NCI-H2196 treated with DMSO at 0.1 percent for 48 hours (cell line): ENCODE measurements around the gene ATP8A2.
A peak's percentile ranks its signal among the peaks of the same experiment; 100 is the strongest.

Experiments used
- DNase-seq: peaks from one replicate; lab custom pipeline; 2025; ENCODE audit not compliant: unreplicated experiment; lab: John Stamatoyannopoulos, UW

Gene ATP8A2

GRCh38 chr13:25722893-25723292, 351.1 kb downstream of the ATP8A2 start:
- no peak for DNase-seq

GRCh38 chr13:25725104-25725503, 353.3 kb downstream of the ATP8A2 start:
- no peak for DNase-seq

- peak; percentile 64 for DNase-seq
Measured at GRCh38 chr13:25727250-25727649, 355.5 kb downstream of the ATP8A2 start.

- no peak for DNase-seq
Measured at GRCh38 chr13:25727810-25728209, 356.0 kb downstream of the ATP8A2 start.

- DNase-seq, result no peak
Measured at GRCh38 chr13:25729201-25729600, 357.4 kb downstream of the ATP8A2 start.

- DNase-seq, result no peak
Measured at GRCh38 chr13:25731037-25731436, 359.3 kb downstream of the ATP8A2 start.

GRCh38 chr13:25731536-25731935, 359.8 kb downstream of the ATP8A2 start:
- DNase-seq, result no peak

GRCh38 chr13:25732111-25732865, 360.5 kb downstream of the ATP8A2 start:
- DNase-seq, result no peak

- no peak for DNase-seq
Measured at GRCh38 chr13:25733001-25733491, 361.3 kb downstream of the ATP8A2 start.

GRCh38 chr13:25733696-25734435, 362.1 kb downstream of the ATP8A2 start:
- DNase-seq, result no peak

GRCh38 chr13:25738342-25739196, 366.8 kb downstream of the ATP8A2 start:
- no peak for DNase-seq

- no peak for DNase-seq
Measured at GRCh38 chr13:25739376-25739775, 367.6 kb downstream of the ATP8A2 start.

GRCh38 chr13:25741796-25742195, 370.0 kb downstream of the ATP8A2 start:
- no peak for DNase-seq

- no peak for DNase-seq
Measured at GRCh38 chr13:25742220-25742619, 370.4 kb downstream of the ATP8A2 start.

GRCh38 chr13:25743421-25743820, 371.6 kb downstream of the ATP8A2 start:
- no peak for DNase-seq

GRCh38 chr13:25744178-25744577, 372.4 kb downstream of the ATP8A2 start:
- DNase-seq, result no peak

GRCh38 chr13:25746131-25746530, 374.4 kb downstream of the ATP8A2 start:
- DNase-seq, result no peak

GRCh38 chr13:25752957-25753551, 381.3 kb downstream of the ATP8A2 start:
- peak; percentile 36 for DNase-seq

GRCh38 chr13:25753976-25754375, 382.2 kb downstream of the ATP8A2 start:
- no peak for DNase-seq

- DNase-seq, result no peak
Measured at GRCh38 chr13:25756251-25756650, 384.5 kb downstream of the ATP8A2 start.

- no peak for DNase-seq
Measured at GRCh38 chr13:25756912-25757311, 385.1 kb downstream of the ATP8A2 start.
